KBM-7 (cell line): ENCODE results near the gene POLR3E.
"Not testable (repeated sequence)": the region's sequence is repeated elsewhere in the genome, so short reads cannot be mapped to it uniquely, and the experiment has no call there.

Experiments
- DNase-seq: peaks from one replicate; pipeline ENCODE4 v3.0.0-alpha.2; 2015
- in situ Hi-C: fragments of 300-500 bp; cut with MboI; formaldehyde crosslinking; loops from 2 replicates; pipeline ENCODE4 v1.14.3; 2020; ENCODE audit warnings: low sequenced_read_pairs, low pct_unique_long_range_greater_than_20kb, mixed read lengths

The POLR3E gene

DNA sequence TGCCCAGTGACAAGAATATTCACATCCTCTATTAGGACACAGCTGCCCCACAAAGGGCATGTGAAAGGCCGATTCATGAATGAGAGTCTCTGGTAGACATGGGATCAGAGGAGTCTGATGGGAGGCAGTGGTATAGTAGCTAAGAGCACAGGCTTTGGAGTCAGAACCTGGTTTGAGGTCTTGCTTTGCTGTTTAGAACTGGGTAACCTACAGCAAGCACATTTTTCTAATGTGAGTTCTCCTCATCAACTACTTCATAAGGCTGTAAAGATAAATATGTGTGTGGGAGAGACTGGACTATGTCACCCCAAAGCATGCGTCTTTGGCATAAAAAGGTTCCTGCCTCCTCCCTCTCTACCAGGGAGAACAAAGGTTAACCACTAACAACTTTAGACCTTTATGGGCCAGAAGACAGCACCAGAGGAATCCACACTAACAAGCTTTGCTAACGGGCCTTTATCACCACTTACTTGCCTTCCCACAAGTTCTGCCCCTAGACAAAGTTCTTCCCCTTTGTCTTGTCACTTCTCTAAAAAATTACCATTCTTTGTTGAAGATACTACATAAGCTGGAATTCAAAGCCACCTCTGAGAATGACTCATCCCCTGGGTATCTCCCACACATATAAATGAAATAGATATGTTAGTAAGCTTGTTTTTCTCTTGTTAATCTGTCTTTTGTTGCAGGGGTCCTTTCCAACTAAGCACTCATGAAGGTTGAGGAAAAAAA lies 56.1 kb downstream of the POLR3E start:
- peak; percentile 91 for DNase-seq
- in situ Hi-C loops, result no loop called here

DNA sequence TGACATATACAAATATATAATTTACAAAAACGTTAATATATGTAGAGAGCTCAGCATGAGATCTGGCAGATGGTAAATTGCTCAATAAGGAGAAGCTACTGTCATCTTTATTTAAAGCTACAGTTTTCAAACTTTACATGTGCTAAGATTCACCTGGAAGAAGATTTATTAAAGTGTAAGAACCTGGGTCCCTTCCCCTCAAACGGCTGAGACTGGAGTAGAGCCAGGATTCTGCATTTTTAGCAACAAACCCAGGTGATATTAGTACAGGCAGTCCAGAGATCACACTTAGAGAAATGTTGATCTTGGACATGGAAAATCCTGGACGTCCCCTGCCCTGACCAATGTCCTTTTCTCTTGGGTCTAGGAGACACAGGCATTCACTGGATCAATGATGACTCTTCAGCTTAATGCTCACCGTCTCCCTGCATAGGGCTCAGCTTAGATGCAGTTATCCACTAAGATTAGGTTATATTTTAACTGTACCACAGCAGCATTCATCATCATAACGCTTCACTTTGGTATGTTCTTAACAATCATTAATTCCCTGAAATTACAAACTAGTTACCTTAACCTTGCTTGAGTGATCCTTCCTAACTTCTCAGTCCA lies 56.8 kb downstream of the POLR3E start:
- in situ Hi-C loops, result no loop called here
- no peak for DNase-seq

DNA sequence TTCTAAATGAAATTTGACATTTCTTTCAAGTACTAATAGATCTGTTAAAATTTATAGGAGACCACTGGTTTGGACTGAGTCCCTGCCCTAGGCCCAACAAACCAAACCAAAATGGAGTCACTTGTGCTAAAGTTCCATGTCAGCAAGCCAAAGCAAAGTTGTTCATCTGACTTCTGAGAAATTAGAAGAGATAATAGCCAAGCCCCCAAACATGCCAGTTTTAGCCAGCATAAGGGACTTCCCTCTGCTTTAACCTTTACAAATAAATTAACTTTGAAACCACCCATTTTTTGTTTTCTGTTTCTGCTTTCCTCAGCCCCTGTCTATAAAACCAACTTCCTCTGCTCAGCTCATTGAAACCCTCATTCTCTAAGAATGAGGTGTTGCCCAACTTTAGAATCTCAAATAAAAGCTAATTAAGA lies 58.3 kb downstream of the POLR3E start:
- DNase-seq, result peak; percentile 26
- in situ Hi-C loops, result no loop called here

DNA sequence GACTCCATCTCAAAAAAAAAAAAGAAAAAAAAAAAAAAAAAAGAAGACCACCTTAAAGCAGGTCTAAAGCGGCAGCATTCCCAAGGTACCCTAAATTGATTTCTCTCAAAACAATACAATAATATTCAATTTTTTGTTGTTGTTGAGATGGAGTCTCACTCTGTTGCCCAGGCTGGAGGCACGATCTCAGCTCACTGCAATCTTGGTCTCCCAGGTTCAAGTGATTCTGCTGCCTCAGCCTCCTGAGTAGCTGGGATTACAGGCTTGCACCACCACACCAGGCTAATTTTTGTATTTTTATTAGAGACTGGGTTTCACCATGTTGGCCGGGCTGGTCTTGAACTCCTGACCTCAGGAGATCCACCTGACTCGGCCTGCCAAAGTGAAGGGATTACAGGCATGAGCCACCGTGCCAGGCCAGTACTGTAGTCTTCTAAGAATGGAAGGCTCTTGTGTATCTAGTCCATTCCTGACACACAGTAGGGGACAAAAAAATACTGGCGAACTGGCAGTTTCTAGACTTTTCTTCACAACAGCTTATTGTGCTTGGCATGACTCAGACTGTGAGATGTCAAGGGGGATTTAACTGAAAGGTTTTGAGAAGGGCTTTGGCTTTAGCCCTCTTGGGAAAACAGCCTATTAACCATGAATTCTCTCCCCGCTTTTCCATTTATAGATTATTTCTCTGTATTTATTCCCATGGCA lies 59.9 kb downstream of the POLR3E start:
- in situ Hi-C loops, result no loop called here
- no peak for DNase-seq

DNA sequence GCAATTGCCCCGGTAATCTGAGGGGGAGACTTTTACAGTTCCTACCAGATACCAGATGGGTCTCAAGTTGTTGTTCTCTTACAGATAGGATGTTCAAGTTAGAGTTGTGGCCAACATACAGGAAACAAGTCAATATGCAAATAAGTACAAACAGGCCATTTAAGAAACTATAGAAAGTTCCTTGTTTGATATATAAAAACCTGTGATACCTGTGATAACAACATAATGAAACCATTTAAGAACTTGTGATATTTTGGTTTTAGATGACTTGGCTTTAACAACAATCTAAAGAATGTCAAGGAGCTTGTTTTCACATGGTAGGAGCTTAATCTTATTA lies 60.4 kb downstream of the POLR3E start:
- in situ Hi-C loops, result no loop called here
- no peak for DNase-seq

DNA sequence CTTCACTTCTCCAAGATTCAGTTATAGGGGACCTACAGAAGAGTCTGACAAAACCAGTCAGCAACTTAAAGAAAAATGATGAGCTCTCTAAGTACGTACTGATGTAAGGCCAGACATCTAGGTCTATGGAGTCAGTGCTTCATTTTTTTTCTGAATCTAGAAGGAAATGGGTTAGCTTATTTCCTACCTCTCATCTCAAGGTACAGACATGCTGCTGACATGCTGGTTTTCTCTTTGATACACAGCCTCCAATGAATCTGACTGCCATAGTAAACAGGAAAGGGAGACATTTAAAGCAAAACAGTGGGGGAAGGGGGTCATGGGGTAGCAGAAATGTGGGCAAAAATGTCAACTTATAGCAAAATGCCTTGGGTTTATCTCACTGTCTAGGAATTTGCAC lies 60.8 kb downstream of the POLR3E start:
- no peak for DNase-seq
- in situ Hi-C loops, result no loop called here

DNA sequence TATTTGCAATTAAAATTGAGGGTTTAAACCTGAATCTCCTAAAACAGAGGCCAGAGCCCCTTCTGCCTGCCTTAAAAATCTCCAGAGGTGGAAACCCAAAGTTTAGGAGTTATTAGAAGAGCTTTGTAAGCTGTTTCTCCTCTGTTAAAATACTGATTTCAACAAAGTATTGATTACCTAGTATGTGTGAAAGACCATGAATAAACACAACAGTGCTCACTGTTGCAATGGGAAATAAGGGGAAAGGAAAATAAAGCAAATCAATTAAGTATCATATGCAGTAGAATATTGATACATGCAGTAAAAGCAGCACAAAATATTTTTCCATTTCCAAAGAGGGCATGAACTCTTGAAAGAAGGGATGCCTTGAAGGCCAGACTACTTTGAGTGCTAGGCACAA lies 62.5 kb downstream of the POLR3E start:
- no peak for DNase-seq
- in situ Hi-C loops, result no loop called here

DNA sequence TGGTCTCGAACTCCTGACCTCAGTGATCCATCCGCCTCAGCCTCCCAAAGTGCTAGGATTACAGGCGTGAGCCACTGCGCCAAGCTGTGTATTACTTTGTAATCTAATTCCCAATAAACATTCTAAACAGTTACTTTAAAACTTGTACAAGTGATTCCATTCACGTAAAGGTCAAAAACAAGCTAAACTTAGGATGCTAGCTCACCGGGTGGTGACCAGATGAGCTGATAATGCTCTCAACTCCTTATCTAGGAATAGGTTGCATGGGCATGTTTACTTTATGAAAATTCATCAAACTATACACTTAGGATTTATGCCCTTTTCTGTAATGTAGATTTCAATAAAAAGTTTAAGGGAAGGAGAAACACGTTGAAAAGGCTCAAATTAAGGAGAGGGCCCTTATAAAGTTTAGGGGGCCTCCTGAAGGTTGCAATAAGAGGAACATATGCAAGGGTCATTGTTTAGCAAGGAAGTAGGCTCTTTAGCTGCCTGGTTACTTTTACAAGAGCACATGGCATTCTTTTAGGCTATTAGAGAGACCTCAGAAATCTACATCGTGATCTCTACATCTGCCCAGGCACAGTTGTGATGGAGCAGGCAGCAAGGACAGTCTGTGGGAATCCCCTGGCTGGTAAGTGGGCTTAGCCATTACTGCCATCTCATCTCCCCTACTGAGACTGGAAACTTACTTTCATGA lies 63.9 kb downstream of the POLR3E start:
- DNase-seq, result peak; percentile 26
- in situ Hi-C loops, result no loop called here

DNA sequence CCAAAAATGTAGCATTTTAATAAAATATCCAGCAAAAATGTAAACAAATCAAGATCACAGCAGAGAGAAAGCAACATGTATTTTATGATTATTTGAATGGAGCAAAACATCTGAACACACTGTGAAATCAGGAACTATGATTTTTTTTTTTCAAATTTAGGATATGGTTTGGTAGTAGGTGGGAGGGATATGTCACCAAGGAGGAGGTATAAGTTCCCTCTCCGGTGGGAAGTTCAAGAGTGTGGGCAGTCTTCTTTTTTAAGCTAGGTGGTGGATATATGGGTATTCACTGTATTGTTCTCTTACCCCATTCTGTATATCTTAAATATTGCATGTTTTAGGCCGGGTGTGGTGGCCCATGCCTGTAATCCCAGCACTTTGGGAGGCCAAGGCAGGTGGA lies 67.0 kb downstream of the POLR3E start:
- in situ Hi-C loops, result no loop called here
- DNase-seq, result no peak

DNA sequence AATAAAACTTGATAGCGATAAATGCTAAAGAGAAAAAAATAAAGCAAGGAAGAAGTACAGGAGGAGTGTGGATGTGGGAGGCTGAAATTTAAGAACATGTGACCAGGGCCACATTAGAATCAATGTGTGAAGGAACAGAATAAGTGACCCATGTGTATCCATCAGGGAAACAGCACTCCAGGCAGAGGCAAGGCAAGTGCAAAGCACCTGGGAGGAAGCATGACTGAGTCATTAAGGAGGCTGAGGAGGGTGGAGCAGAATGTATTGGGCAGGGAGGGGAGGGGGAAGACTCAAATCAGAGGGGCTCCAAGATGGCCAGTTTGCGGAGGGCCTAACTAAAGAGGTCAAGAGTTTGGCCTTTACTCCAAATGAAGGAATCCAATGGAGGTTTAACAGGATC lies 69.2 kb downstream of the POLR3E start:
- in situ Hi-C loops, result no loop called here
- no peak for DNase-seq

DNA sequence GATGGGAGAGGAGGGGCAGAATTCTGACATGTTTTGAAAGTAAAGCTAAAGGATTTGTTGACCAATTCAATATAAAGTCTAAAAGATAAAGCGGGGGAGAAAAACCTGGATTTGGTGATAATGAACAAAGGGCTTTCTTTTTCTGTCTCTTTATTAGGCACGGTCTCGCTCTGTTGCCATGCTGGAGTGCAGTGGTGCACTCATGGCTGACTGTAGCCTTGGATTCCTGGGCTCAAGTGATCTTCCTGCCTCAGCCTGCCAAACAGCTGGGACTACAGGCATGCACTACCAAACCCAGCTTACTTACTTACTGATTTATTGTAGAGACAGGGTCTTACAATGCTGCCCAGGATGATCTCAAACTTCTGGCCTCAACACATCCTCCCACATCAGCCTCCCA lies 69.7 kb downstream of the POLR3E start:
- DNase-seq, result no peak

DNA sequence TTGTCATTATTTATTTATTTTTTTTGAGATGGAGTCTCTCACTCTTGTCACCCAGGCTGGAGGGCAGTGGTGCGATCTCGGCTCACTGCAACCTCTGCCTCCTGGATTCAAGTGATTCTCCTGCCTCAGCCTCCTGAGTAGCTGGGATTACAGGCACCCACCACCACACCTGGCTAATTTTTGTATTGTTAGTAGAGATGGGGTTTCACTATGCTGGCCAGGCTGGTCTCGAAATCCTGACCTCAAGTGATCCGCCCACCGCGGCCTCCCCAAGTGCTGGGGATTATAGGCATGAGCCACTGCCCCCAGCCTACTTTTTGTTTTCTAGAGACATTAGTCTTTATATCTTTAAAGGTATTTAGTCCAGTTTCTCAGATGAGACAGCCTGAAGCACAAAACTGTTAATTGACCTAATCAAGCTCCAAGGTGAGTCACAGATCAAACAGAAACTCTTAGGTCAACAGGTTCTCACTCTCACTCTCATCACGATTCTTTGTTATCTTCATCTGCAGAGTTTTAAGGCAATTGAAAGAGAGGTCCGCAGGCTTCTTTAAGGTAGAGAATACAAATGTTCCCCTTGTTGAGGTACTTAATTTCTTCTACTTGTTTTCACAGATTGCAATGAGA lies 71.1 kb downstream of the POLR3E start:
- in situ Hi-C loops, result not testable (repeated sequence)

More for the DNA sequence above, 69.7 kb downstream of the POLR3E start:
- in situ Hi-C loops, result no loop called here

DNA sequence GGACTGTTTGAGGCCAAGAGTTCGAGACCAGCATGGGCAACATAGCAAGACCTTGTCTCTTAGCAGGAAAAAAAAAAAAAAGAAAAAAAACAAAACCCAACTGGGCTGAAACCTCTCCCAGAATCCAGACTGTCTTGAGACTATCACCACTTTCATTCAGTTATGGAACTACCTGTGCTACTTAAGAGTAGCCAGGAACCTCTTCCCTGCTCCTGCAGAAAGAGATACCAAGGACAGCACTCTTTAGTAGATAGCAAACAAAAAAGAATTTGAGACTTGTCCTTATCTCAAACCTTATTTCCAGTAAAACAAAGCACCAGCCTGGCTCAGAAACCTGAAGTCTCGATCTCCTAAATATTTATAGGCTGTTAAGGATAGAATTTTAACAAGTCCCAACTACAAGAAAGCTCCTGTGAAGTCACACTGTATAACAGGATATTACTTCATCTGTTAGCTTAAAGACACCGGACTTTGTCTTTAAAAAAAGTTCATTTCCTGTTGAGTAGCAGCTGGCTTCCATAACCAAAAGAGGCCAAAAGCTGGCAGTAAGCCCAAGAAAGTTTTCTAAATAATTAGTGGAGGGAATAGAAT lies 72.1 kb downstream of the POLR3E start:
- peak; percentile 56 for DNase-seq
- in situ Hi-C loops, result no loop called here

More for the DNA sequence above, 71.1 kb downstream of the POLR3E start:
- not testable (repeated sequence) for DNase-seq

DNA sequence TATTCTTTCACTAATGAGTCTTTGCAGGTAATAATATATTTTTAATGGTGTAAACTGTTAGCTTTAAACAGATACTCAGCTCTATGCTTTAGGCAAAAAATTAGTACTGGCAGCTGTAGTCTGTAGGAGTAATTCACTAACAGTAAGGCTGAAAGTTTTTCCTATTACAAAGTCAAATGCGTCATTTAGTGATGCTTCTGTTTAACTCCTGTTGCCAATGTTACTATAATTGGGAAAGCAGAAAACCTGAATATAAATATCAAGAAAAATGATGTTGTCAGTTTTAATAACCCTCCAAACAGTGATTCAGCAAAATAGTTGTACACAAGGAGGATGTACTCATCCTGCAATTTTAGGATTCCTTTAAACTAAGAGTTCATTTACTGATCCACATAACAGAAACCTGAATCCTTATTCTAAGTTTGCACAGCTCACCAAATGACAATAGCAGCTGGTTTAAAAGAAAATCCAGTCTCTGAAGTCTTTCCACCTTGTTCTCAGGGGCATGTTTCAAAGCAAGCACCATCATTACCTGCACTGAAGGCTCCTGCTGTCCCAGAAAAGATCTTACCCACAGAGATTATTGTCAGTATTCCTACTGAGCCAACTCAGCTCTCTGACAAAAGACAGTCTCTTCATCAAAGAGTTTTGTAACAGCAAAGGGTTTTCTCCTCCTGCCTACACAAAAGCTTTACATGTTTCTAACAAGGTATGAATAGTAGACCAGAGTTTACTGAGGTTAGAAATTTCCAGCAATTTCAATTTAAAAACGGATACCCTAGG lies 73.0 kb downstream of the POLR3E start:
- in situ Hi-C loops, result no loop called here
- DNase-seq, result no peak

DNA sequence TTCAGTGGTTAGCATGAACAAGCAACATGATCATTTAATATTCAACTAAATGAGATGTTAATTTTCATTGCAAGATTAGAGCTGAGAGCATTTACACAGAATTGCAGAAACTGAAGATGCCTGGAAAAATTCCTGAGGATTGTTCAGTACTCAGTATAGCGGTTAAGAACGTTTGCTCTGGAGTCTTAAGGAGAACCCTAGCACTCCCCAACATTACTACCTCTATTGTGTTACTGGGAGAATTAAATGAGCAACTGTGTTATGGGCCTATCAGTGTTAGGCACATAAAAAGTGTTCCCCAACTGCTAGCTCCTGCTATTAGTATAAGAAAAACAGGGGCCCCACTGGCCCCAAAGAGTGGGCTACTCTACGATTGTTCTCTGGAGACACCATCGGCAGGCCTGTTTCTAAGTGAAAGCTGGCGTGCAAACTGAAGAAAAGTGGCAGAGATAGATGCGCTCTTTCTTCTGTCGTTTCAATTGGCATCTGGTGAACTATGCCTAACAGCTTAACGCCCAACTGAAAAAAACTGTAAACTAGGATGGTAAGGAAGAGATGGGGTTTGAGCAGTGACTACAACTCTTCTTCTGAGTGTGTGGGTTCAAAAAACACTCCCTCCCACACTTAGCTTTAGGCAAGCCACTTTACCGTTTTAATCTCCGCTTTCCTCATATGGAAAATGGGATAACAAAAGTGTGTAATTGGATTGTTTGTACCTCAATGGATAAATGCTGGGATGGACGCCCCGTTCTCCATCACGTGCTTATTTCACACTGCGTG lies 75.9 kb downstream of the POLR3E start:
- in situ Hi-C loops, result no loop called here
- peak; percentile 19 for DNase-seq

DNA sequence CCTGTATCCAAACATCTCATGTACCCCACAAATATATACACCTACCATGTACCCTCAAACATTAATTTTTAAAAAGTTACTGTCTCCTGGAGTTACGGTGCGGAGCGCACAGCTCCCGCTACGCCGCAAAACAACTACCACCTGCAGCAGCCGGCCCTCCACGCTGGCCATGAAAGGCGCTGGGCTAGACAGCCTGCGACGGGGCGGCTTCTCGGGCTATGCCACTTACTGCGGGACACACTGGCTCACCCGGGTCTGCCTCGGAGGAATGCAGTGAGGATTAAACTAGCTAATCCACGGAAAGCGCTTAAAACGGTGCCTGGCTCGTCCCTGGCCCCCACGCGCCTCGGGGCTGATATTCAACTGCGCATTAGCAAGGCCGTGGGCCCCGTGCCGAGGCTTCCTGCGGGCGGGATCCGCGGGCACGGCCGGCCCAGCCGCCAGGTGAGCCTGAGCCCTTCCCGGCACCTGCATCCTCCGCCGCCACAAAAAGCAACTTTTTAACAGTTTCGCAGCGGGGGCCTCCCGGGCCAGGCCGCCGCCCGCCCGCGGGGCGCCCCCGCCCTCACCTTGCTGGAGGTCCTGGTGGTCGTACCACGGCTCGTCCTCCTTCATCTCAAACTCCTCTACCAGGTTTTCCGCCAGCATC lies 76.6 kb downstream of the POLR3E start:
- DNase-seq, result peak; percentile 50
- in situ Hi-C loops, result no loop called here
